ENCODE results near the gene NNMT.

NNMT gene

DNA sequence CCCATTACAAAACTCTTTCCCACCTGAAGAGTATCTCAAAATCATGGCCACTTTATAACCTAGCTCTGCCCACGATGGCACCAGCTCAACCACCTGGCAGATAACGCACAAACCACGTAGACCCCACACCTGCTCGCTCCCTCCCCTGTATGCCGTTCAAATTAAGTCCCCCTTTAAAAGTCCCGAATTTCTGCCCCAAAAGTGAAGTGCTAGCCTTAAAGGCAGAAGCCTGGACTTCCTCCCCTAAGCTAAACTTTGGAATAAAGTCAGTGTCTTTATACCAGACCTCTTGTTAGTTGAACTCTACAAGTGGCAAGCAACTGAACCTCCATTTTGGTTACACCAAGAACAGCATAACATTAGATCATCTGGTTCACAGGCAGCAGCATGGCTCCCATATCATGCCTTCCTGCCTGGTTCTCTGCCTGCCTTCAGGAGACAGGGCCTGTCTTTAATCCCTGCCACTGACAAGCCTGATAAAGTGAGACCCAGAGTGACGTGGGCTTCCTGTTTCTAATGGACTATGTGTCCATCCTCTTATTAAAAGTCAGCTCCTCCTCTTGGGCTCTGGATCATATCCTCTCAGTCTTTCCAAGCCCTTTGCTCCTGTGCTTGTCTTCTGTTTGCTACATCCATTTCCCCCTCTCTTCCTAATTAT, 32.6 kb upstream of the NNMT start:
- DNase-seq: no peak

GRCh38 chr11:114264381-114264780, 31.8 kb upstream of the NNMT start:
- DNase-seq: no peak

DNA sequence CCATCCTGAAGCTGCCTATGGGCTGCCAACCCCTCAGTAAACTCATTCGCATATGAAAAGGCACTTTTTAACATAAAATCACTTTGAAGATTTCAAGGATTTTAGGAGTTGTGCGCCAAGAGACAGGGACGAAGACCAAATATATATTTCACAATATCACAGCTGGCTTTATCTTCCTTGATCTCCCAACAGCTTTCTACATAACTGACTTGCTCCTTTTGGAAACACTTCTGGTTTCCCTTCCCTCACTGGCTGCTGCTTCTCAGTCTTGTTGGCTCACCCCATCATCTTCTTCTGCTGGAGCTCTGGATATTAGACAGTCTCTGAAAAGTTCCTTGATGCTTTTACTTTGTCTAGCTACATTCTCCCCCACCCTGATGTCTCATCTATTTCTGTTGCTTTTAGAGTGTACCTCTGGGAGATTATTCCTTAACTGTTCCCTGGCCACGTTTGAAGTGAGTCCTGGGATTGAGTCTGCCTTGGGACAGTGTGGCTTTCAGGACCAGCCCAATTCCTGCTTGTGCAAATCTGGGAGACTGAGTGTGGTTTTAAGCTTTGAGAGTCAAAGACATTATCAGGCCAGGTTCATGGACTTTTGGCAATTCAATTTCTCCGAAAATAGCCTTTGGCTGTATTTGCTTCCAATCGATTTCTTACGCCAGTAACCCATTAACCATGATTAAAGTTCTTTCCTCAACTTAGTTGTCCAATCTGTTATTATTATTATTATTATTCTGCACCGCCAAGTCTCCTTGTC, 30.9 kb upstream of the NNMT start:
- DNase-seq: no peak

DNA sequence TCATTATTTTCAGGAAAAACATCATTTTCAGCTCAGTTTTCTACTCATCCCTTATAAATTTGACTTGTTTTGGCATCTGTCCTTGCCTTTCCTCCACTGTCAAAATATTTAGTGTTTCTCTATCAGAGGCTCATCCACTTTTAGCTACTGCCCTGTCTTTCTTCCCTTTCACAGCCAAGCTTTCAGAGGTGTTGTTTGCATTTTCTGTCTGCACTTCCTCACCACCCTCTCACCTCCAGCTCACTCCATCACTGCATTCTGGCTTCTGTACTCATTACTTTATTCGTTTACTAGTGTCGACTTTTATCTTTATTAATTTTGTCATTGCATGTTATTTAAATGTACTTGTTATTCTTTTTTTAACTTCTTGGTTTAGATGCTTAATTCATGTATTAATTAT, 26.7 kb upstream of the NNMT start:
- no peak for DNase-seq

- no peak for DNase-seq
These were observed 25.5 kb upstream of the NNMT start for GRCh38 chr11:114270531-114271270.

GRCh38 chr11:114271316-114271715, 24.9 kb upstream of the NNMT start:
- DNase-seq: no peak

- DNase-seq: no peak
These were observed 23.9 kb upstream of the NNMT start for GRCh38 chr11:114272311-114272710.

DNA sequence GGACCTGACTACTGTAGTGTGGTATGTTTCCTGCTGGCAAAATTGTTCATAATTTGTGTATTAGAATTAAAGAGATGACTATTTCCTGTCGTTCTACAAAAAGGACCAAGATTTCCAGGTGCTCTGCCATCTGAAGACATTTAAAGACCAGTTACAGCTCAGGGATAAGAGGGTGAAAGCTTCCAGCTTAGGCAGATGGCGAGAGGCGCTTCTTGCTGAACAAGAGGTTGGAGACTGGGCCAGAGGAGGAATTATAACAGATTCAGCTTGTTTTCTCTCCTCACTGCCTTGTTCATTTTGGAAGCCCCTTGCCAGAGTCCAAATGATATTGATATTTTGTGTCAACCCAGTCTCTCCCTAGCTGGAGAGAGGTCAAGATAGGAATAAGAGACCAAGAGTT, 23.1 kb upstream of the NNMT start:
- no peak for DNase-seq

GRCh38 chr11:114273890-114274635, 22.1 kb upstream of the NNMT start:
- DNase-seq: no peak

- DNase-seq: no peak
These were observed 21.6 kb upstream of the NNMT start for GRCh38 chr11:114274637-114275036.

- DNase-seq: no peak
These were observed 20.9 kb upstream of the NNMT start for GRCh38 chr11:114275280-114275679.

DNA sequence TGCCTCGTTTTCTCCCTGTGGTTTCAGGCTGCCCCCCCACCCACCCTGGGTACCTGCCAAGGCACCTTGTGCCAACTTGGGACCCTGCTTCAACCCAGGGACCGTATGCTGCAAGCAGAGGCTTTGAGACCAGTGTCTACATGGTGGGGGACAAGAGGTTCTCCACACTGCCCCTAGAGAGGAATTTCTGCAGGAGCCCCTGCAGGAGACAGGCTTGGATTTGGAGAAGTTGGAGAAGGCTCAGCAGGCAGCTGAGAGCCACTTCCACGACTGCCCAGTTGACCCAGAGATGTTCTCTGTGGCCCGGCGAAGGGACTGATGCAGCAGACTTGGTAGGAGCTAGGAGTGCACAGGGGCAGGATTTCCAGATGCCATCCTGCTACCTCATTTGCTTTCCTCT, 20.1 kb upstream of the NNMT start:
- no peak for DNase-seq

DNA sequence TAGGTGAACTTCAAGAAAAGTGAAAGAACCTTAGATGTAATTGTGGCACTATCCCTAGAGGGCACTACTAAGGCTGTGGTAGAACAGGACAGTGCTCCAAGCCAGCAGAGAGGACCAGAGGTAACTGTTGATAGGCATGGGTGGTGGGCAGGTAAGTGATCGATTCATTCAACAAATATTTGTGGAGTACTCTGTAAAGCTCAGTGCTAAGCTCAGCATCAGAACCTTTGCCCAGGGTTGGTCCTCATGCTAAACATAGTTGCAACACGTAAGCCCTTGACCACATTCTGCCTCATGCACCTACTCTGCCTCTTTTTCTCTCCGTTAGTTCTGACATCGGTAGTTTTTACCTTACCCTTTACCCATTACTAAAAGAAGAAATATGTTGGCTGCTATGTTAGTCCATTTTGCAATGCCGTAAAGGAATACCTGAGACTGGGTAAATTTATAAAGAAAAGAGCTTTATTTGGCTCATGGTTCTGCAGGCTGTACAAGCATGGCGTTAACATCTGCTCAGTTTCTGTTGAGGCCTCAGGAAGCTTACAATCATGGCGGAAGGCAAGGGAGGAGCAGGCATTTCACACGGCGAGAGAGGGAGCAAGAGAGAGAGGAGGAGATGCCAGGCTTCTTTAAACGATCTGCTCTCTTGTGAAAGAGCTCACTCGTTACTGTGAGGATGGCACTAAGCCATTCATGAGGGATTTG, 18.4 kb upstream of the NNMT start:
- DNase-seq: no peak

- no peak for DNase-seq
These were observed 17.7 kb upstream of the NNMT start for GRCh38 chr11:114278342-114279065.

DNA sequence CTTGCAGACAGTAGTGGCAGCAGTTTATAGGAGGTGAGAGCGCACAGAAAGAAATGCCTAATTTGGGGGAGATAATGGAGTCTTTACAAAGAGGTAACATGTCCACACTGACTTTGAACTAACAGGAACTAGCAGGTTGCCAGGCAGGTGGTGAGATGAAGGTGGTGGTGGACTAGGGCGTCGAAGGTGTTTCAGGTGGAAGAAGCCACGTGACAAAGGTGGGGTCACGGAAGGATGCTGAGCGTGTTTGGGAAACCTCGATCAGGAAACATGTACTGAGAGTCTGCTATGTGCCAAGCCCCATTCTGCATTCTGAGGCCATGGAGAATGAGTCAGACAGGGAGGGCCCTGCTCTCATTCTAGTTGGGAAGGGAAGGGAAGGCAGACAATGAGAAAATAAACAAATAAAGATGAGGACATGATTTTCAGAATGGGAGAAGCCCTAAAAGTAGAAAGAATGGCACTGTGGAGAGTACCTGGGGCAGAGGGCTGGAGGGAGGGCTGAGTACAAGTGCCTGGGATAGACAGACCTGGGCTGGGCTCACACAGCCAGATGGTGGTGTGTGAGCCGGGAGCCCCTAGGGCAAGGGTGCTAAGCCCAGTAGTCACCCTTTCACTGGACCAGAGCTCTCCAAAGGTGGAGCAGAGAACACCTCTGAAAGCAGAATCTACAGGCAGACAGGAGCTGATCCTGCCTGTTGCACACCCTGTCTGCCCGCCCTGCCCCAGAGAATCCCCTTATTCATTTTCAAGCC, 16.2 kb upstream of the NNMT start:
- DNase-seq: no peak

DNA sequence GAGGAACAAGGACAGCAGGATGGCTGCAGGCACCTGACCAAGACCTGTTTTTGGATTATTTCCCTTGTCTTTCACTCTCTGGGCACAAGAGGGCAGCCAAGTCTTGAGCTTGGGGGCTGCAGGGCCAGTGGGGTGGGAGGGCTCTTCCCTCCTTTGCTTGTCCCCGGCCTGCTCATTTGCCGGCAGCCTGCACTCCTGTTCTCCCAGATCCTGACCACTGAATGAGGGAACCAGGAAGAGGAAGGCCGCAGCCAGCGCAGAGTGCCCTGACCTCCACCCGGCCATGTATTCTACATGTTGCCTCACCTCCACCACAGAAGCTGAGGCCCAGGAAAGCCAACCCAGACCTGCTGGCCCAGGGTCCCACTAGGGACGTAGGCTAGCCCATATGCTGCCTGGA, 15.5 kb upstream of the NNMT start:
- peak; percentile 74 for DNase-seq

- no peak for DNase-seq
These were observed 14.7 kb upstream of the NNMT start for GRCh38 chr11:114281388-114281956.

GRCh38 chr11:114282488-114282887, 13.7 kb upstream of the NNMT start:
- DNase-seq: no peak

DNA sequence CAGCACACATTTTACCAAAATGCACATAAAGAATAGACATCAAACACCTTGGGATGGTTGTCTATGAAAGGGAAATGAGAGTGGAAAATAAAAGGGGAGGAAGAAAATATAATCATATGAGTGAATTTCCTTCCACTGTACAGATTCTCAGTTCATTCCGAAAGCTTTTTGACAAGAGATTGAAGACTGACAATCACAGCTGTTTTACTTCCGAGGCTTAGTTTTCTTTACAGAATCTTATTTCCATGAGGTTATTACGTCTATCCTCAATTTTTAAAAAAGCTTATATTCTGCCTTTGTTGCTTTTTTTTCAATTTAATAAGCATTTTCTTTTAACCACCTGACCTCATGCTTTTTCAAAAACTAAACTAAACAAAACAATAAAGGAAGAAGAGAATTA, 12.8 kb upstream of the NNMT start:
- DNase-seq: no peak

GRCh38 chr11:114284021-114284420, 12.2 kb upstream of the NNMT start:
- DNase-seq: no peak

GRCh38 chr11:114284914-114285313, 11.3 kb upstream of the NNMT start:
- DNase-seq: no peak
